ENCODE results near the gene PEMT.
A peak's percentile ranks its signal among the peaks of the same experiment; 100 is the strongest.
"Not testable (repeated sequence)": the region's sequence is repeated elsewhere in the genome, so short reads cannot be mapped to it uniquely, and the experiment has no call there.

The PEMT gene

GRCh38 chr17:17476865-17477467 is 114.5 kb downstream of the PEMT start, which contains the start of gene MED9:
Gene MED9 (plus strand): TSS chr17:17477000. CDS start chr17:17477042, 42 bp downstream.
- peak; percentile 80 for DNase-seq

- DNase-seq, result no peak
Measured at GRCh38 chr17:17474341-17474740, 117.2 kb downstream of the PEMT start.

GRCh38 chr17:17472333-17472920 is 119.1 kb downstream of the PEMT start:
- DNase-seq, result no peak

GRCh38 chr17:17469996-17470395 is 121.5 kb downstream of the PEMT start:
- no peak for DNase-seq

- DNase-seq, result no peak
Measured at GRCh38 chr17:17469358-17469757, 122.2 kb downstream of the PEMT start.

GRCh38 chr17:17468217-17469010 is 123.1 kb downstream of the PEMT start:
- no peak for DNase-seq

GRCh38 chr17:17467720-17468119 is 123.8 kb downstream of the PEMT start:
- DNase-seq, result no peak

- no peak for DNase-seq
Measured at GRCh38 chr17:17467016-17467415, 124.5 kb downstream of the PEMT start.

GRCh38 chr17:17466511-17466910 is 125.0 kb downstream of the PEMT start:
- no peak for DNase-seq

GRCh38 chr17:17465878-17466277 is 125.6 kb downstream of the PEMT start:
- DNase-seq, result not testable (repeated sequence)

- no peak for DNase-seq
Measured at GRCh38 chr17:17463821-17464220, 127.7 kb downstream of the PEMT start.

GRCh38 chr17:17462048-17462824 is 129.3 kb downstream of the PEMT start:
- DNase-seq, result peak; percentile 13

GRCh38 chr17:17460038-17460437 is 131.5 kb downstream of the PEMT start:
- no peak for DNase-seq

GRCh38 chr17:17457680-17458079 is 133.8 kb downstream of the PEMT start:
- DNase-seq, result no peak

- no peak for DNase-seq
Measured at GRCh38 chr17:17456251-17456650, 135.3 kb downstream of the PEMT start.

All from NK-92 treated with Interleukin-12 subunit alpha and Interleukin-12 subunit beta, amount 100 ng/mL, for 24 hours (cell line).